Activated CD8-positive, alpha-beta memory T cell treated with anti-CD3 and anti-CD28 coated beads for 48 hours (primary cell): ENCODE data around the gene CDK15.

Source experiments
- DNase-seq, 3 experiments: peaks; one replicate each; pipeline ENCODE4 v3.0.0-alpha.2; 2020; ENCODE audit warnings: low read depth in 2 of 3, low spot score in 2 of 3

CDK15 gene

GRCh38 chr2:201862843-201863242 lies 56.5 kb downstream of the CDK15 start:
- DNase-seq = no peak

- no peak for DNase-seq
Measured at GRCh38 chr2:201866643-201867473, 60.5 kb downstream of the CDK15 start.

GRCh38 chr2:201871471-201871870 lies 65.1 kb downstream of the CDK15 start:
- no peak for DNase-seq

- DNase-seq = no peak
Measured at GRCh38 chr2:201872591-201872990, 66.3 kb downstream of the CDK15 start.

GRCh38 chr2:201879996-201880395 lies 73.7 kb downstream of the CDK15 start:
- DNase-seq = no peak

- no peak for DNase-seq
Measured at GRCh38 chr2:201880579-201880978, 74.2 kb downstream of the CDK15 start.

- DNase-seq = no peak
Measured at GRCh38 chr2:201880993-201881611, 74.8 kb downstream of the CDK15 start.

- no peak for DNase-seq
Measured at GRCh38 chr2:201881741-201882140, 75.4 kb downstream of the CDK15 start.

- no peak for DNase-seq
Measured at GRCh38 chr2:201882353-201883090, 76.2 kb downstream of the CDK15 start.

- DNase-seq = no peak
Measured at GRCh38 chr2:201883606-201884369, 77.5 kb downstream of the CDK15 start.

- no peak for DNase-seq
Measured at GRCh38 chr2:201886504-201886903, 80.2 kb downstream of the CDK15 start.

- DNase-seq = no peak
Measured at GRCh38 chr2:201887773-201888425, 81.6 kb downstream of the CDK15 start.

GRCh38 chr2:201888426-201888800 lies 82.1 kb downstream of the CDK15 start:
- DNase-seq = no peak

GRCh38 chr2:201890453-201890852 lies 84.1 kb downstream of the CDK15 start:
- no peak for DNase-seq

- no peak for DNase-seq
Measured at GRCh38 chr2:201891676-201892075, 85.3 kb downstream of the CDK15 start.

- DNase-seq = no peak
Measured at GRCh38 chr2:201892516-201892915, 86.2 kb downstream of the CDK15 start.

- DNase-seq = no peak
Measured at GRCh38 chr2:201900362-201900761, 94.0 kb downstream of the CDK15 start.

- no peak for DNase-seq
Measured at GRCh38 chr2:201901786-201902185, 95.4 kb downstream of the CDK15 start.

- DNase-seq = no peak
Measured at GRCh38 chr2:201904538-201905420, 98.4 kb downstream of the CDK15 start.
